Ammon's horn (tissue), 1 donor: ENCODE measurements around the gene ADAMTSL3.

Source experiments
- DNase-seq: peaks from one replicate; pipeline ENCODE4 v3.0.0-alpha.2; 2016; ENCODE audit warnings: low spot score

Gene ADAMTSL3

GRCh38 chr15:83980637-83981036 is 326.7 kb downstream of the ADAMTSL3 start:
- DNase-seq = no peak

- no peak for DNase-seq
Observed at GRCh38 chr15:83982748-83983147, 328.8 kb downstream of the ADAMTSL3 start.

- no peak for DNase-seq
Observed at GRCh38 chr15:83983634-83984458, 329.9 kb downstream of the ADAMTSL3 start.

GRCh38 chr15:83984601-83985000 is 330.7 kb downstream of the ADAMTSL3 start:
- no peak for DNase-seq

GRCh38 chr15:83991163-83991562 is 337.2 kb downstream of the ADAMTSL3 start:
- no peak for DNase-seq

- no peak for DNase-seq
Observed at GRCh38 chr15:83992324-83993031, 338.6 kb downstream of the ADAMTSL3 start.

- DNase-seq = no peak
Observed at GRCh38 chr15:83993591-83993990, 339.7 kb downstream of the ADAMTSL3 start.

- no peak for DNase-seq
Observed at GRCh38 chr15:83998486-83998885, 344.6 kb downstream of the ADAMTSL3 start.

- no peak for DNase-seq
Observed at GRCh38 chr15:83999396-84000135, 345.6 kb downstream of the ADAMTSL3 start.

GRCh38 chr15:84001037-84001436 is 347.1 kb downstream of the ADAMTSL3 start:
- no peak for DNase-seq

- DNase-seq = no peak
Observed at GRCh38 chr15:84001655-84002054, 347.7 kb downstream of the ADAMTSL3 start.

- DNase-seq = no peak
Observed at GRCh38 chr15:84003791-84004503, 350.0 kb downstream of the ADAMTSL3 start.

GRCh38 chr15:84006421-84006820 is 352.5 kb downstream of the ADAMTSL3 start:
- DNase-seq = no peak

- no peak for DNase-seq
Observed at GRCh38 chr15:84009616-84010015, 355.7 kb downstream of the ADAMTSL3 start.

GRCh38 chr15:84010246-84010645 is 356.3 kb downstream of the ADAMTSL3 start:
- DNase-seq = no peak

- DNase-seq = no peak
Observed at GRCh38 chr15:84016371-84016770, 362.4 kb downstream of the ADAMTSL3 start.

- no peak for DNase-seq
Observed at GRCh38 chr15:84022516-84022915, 368.6 kb downstream of the ADAMTSL3 start.

GRCh38 chr15:84023636-84024035 is 369.7 kb downstream of the ADAMTSL3 start:
- no peak for DNase-seq

GRCh38 chr15:84033793-84034553 is 380.1 kb downstream of the ADAMTSL3 start:
- no peak for DNase-seq

- DNase-seq = peak; percentile 6
Observed at GRCh38 chr15:84034578-84035398, 380.9 kb downstream of the ADAMTSL3 start.
